Gastroesophageal sphincter (tissue), 4 donors: Measurements from ENCODE around the gene WDR44. TPM values are rescaled to one million over a fixed set of nuclear protein-coding genes. Genes with fewer than 3 reads are reported as not detected.

Experiments used
- ATAC-seq: fragments of 150-250 bp; one replicate; pipeline ENCODE4 v1.9.1; 2016; ENCODE audit warnings: mild to moderate bottlenecking, moderate library complexity
- H3K27ac ChIP-seq, 4 donors: fragments of 200-600 bp; sonication (generic) in 3 of 4; 1 replicate in 3 of 4; 2 replicates in 1 of 4; pipeline ENCODE4 v1.5.1; 2016 to 2019
- H3K27me3 ChIP-seq: fragments of 200-600 bp; sonication (generic); one replicate; pipeline ENCODE4 v1.5.1; 2019
- H3K36me3 ChIP-seq, 2 donors: fragments of 200-600 bp; sonication (generic); one replicate each; pipeline ENCODE4 v1.5.1; 2019; ENCODE audit warnings: control low read depth in 1 of 2
- H3K4me1 ChIP-seq, 3 donors: fragments of 200-600 bp; sonication (generic); 1 replicate in 2 of 3; 2 replicates in 1 of 3; pipeline ENCODE4 v1.5.1; 2016 to 2019; ENCODE audit warnings: control low read depth in 2 of 3
- H3K4me3 ChIP-seq, 2 donors: fragments of 200-600 bp; sonication (generic); one replicate each; pipeline ENCODE4 v1.5.1; 2019; ENCODE audit warnings: mild to moderate bottlenecking in 1 of 2, moderate library complexity in 1 of 2
- H3K9me3 ChIP-seq, 3 donors: fragments of 200-600 bp; sonication (generic); one replicate each; pipeline ENCODE4 v1.5.1; 2017 to 2019; ENCODE audit warnings: control low read depth in 2 of 3
- EP300 ChIP-seq: sonication (generic); formaldehyde crosslinking; IDR thresholded peaks from one replicate; pipeline ENCODE4 v1.6.1; 2017; ENCODE audit warnings: antibody characterized with exemption, mild to moderate bottlenecking
- POLR2A ChIP-seq, 2 donors: fragments of 450-650 bp; IDR thresholded peaks; one replicate each; pipeline ENCODE4 v1.6.1; 2017; ENCODE audit warnings: antibody characterized with exemption in 2 of 2, mild to moderate bottlenecking in 2 of 2, moderate library complexity in 1 of 2
- POLR2AphosphoS5 ChIP-seq: sonication (generic); formaldehyde crosslinking; IDR thresholded peaks from one replicate; pipeline ENCODE4 v1.6.1; 2017; ENCODE audit warnings: antibody characterized with exemption
- WGBS, 2 donors: methylation state at CpG; one replicate each; pipeline ENCODE4 v1.1.5; 2018; ENCODE audit warnings: low coverage in 1 of 2; 5-methylcytosine and 5-hydroxymethylcytosine counted together
- total RNA-seq, 4 donors: library from RNA; depleted of rRNA; stranded (reverse); fragments of >200 nt; gene quantifications; one replicate each; pipeline ENCODE4 v1.1.0, GENCODE V29; 2016
- TF ChIP-seq, protein P1 (sequence below), 4 experiments: fragments of 200-600 bp in 2 of 4; fragments of 450-650 bp in 2 of 4; sonication (generic) in 1 of 4; IDR thresholded peaks; one replicate each; pipeline ENCODE4 v1.5.1; 2017 to 2019; ENCODE audit warnings: antibody characterized with exemption in 4 of 4, mild to moderate bottlenecking in 2 of 4, moderate library complexity in 2 of 4

The WDR44 gene
- total RNA-seq, 4 donors from 2014 or later: 26.4 to 35.3 (median 33.3) TPM

DNA sequence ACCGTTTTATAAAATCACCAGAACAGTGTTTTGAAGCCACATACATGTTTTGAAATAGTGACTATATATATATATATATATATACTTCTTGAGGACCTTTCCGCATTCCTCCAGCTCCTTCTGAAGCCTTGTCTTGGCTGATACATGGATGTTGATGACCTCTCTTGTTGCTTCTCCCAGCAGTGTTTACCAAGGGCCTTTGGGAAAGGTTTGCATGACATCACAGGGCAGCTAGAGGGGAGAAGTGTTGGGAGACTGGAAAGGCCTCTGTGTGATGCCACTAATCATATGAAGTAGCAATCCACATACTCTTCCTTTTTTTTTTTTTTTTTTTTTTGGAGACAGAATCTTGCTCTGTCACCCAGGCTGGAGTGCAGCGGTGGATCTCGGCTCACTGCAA lies 22.5 kb downstream of the WDR44 start:
- peaks cover 0 to 4% (median 0%) of the 10 kb centered on the region in 3 donors for H3K4me1 ChIP-seq
- no peak overlapping the region for H3K27ac ChIP-seq
- no peaks in the 10 kb centered on the region for H3K27me3 ChIP-seq
- 86 to 88% methylated on average over 1 to 4 of the region's 4 CpGs for WGBS, 2 donors
- TF ChIP-seq EP300 (no peak), POLR2A (IDR thresholded peaks at IDR 0.05) (no peak), POLR2AphosphoS5 (no peak)
- TF ChIP-seq, protein P1, sequence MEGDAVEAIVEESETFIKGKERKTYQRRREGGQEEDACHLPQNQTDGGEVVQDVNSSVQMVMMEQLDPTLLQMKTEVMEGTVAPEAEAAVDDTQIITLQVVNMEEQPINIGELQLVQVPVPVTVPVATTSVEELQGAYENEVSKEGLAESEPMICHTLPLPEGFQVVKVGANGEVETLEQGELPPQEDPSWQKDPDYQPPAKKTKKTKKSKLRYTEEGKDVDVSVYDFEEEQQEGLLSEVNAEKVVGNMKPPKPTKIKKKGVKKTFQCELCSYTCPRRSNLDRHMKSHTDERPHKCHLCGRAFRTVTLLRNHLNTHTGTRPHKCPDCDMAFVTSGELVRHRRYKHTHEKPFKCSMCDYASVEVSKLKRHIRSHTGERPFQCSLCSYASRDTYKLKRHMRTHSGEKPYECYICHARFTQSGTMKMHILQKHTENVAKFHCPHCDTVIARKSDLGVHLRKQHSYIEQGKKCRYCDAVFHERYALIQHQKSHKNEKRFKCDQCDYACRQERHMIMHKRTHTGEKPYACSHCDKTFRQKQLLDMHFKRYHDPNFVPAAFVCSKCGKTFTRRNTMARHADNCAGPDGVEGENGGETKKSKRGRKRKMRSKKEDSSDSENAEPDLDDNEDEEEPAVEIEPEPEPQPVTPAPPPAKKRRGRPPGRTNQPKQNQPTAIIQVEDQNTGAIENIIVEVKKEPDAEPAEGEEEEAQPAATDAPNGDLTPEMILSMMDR (IDR thresholded peaks at IDR 0.05): no peak
- H3K9me3 ChIP-seq: no peaks in the 10 kb centered on the region
- H3K36me3 ChIP-seq: no peaks in the 10 kb centered on the region
- no peak overlapping the region for H3K4me3 ChIP-seq
- ATAC-seq: no peak

DNA sequence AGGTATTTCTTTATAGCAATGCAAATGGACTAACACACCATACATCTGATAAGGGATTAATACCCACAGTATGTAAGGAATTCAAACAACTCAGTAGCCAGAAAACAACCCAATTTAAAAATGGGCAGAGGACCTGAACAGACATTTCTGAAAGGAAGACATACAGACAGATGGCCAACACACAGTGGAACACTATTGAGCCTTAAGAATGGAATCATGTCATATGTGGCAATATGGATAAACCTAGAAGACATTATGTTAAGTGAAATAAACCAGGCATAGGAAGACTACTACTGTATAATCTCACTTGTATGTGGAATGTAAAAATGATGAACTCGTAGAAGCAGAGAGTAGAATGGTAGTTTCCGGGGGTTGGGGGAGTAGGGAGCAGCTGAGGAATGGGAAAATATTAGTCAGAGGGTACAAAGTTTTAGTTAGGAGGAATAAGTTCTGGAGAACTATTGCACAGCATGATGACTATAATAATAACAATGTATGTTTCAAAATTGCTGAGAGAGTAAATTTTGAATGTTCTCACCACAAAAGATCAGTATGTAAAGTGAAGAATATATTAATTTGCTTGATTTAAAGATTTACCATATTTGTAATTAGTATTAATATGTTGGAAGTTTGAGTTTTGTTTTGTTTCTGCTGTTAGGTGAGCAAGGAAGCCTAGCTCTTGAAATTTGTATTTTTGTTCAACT lies 25.2 kb downstream of the WDR44 start:
- ATAC-seq: no peak
- H3K9me3 ChIP-seq: no peaks in the 10 kb centered on the region
- 7 to 50% methylated on average over 1 to 2 of the region's 2 CpGs for WGBS, 2 donors

DNA sequence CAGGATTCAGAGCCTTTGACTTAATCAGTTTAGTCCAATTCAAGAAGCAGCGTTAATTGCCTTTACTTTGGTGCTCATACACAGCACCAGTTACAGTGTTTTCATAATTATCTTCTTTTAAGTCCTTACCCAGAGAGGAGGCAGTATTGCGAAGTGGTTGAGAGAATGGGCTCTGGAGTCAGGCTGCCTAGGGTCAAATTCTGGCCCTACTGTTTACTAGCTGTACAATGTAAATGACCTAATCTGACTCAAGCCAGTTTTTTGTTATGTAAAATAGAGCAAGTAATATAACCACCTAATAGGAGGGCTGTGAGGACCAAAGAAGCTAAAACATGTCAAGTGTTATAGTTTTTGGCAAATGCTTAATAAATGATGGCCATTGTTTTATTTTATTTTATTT lies 27.6 kb downstream of the WDR44 start:
- no peak overlapping the region for H3K4me3 ChIP-seq
- TF ChIP-seq POLR2AphosphoS5 (no peak), EP300 (no peak)
- no peaks in the 10 kb centered on the region for H3K9me3 ChIP-seq
- H3K36me3 ChIP-seq: no peaks in the 10 kb centered on the region
- 59 to 73% methylated on average over 2 of the region's 2 CpGs for WGBS, 2 donors
- H3K27ac ChIP-seq: no peak overlapping the region
- peaks cover 0 to 11% (median 2%) of the 10 kb centered on the region in 3 donors for H3K4me1 ChIP-seq
- ATAC-seq: no peak
- H3K27me3 ChIP-seq: no peaks in the 10 kb centered on the region

More for the DNA sequence above, 25.2 kb downstream of the WDR44 start:
- TF ChIP-seq, protein P1 (IDR thresholded peaks at IDR 0.05): no peak
- TF ChIP-seq POLR2AphosphoS5 (no peak), EP300 (no peak), POLR2A (IDR thresholded peaks at IDR 0.05) (no peak)
- Histone ChIP-seq H3K27ac (no peak overlapping the region), H3K27me3 (no peaks in the 10 kb centered on the region), H3K4me1 (peaks cover 0 to 11% (median 2%) of the 10 kb centered on the region in 3 donors), H3K36me3 (no peaks in the 10 kb centered on the region), H3K4me3 (no peak overlapping the region)

DNA sequence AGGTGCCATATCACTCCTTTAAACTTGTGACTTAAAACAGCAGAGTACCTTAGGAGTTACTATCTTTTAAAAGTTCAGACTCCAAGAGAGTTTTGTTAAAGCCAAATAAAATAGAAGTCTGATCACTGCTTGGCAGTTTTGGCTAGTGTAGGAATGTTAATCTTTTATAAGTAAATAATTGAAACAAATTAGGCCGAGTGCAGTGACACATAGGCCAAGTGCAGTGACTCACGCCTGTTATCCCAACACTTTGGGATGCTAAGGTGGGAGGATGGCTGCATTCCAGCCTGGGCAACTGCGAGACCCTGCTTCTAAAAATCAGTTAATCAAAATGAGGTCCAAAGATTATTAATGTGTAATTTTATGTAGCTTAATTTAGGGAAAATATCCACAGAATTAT lies 37.2 kb downstream of the WDR44 start:
- ATAC-seq: no peak

DNA sequence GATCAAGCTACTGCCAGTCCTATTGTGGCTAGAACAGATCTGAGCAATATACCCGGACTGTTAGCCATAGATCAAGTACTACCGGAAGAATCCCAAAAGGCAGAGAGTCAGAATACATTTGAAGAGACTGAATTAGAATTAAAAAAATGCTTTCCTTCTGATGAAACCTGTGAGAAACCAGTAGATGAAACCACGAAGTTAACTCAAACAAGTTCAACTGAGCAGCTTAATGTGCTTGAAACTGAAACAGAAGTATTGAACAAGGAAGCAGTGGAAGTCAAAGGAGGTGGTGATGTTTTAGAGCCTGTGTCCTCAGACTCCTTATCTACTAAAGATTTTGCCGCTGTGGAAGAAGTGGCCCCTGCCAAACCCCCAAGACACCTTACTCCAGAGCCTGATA lies 46.8 kb downstream of the WDR44 start:
- H3K9me3 ChIP-seq: no peaks in the 10 kb centered on the region
- WGBS, 2 donors: 67% methylated on average over 1 of the region's 4 CpGs; no CpG with 5 or more reads in 1 of the 2 donors
- no peak overlapping the region for H3K27ac ChIP-seq
- H3K36me3 ChIP-seq: peaks cover 0 to 33% of the 10 kb centered on the region in 2 donors
- TF ChIP-seq POLR2AphosphoS5 (no peak), POLR2A (IDR thresholded peaks at IDR 0.05) (no peak), EP300 (no peak)
- TF ChIP-seq, protein P1 (IDR thresholded peaks at IDR 0.05): no peak
- no peak for ATAC-seq
- H3K4me1 ChIP-seq: no peaks in the 10 kb centered on the region
- H3K4me3 ChIP-seq: no peak overlapping the region
- H3K27me3 ChIP-seq: no peaks in the 10 kb centered on the region

More for the DNA sequence above, 37.2 kb downstream of the WDR44 start:
- Histone ChIP-seq H3K4me3 (no peak overlapping the region), H3K9me3 (no peaks in the 10 kb centered on the region), H3K27me3 (no peaks in the 10 kb centered on the region), H3K4me1 (no peaks in the 10 kb centered on the region), H3K36me3 (no peaks in the 10 kb centered on the region), H3K27ac (no peak overlapping the region)
- WGBS, 2 donors: 23 to 37% methylated on average over 3 of the region's 3 CpGs
- no peak for TF ChIP-seq EP300
- TF ChIP-seq POLR2A (IDR thresholded peaks at IDR 0.05): no peak
- no peak for TF ChIP-seq POLR2AphosphoS5
- TF ChIP-seq, protein P1 (IDR thresholded peaks at IDR 0.05): no peak
